ENCODE measurements around the gene FBXW5. TPM values are rescaled to one million over a fixed set of nuclear protein-coding genes. Genes with fewer than 3 reads are reported as not detected.
A peak's percentile ranks its signal among the peaks of the same experiment; 100 is the strongest.

The FBXW5 gene
- total and polyA plus RNA-seq, 9 of the 15 experiments (the other 6 are each of a cell fraction or from before 2014, with no cell fraction given) = 0.21 to 128 (median 37.0) TPM

- TF ChIP-seq MLLT1 (IDR thresholded peaks at IDR 0.05) = no peak
- TF ChIP-seq THAP7 (CRISPR knock-in tag; IDR thresholded peaks at IDR 0.05) = no peak
- TF ChIP-seq ZNF655 (CRISPR knock-in tag; IDR thresholded peaks at IDR 0.05) = no peak
- TF ChIP-seq HIVEP1 (CRISPR knock-in tag; IDR thresholded peaks at IDR 0.05) = no peak
- no peak for TF ChIP-seq CC2D1A (IDR thresholded peaks at IDR 0.05)
- no peak for TF ChIP-seq STAT6 (CRISPR knock-in tag; IDR thresholded peaks at IDR 0.05)
- TF ChIP-seq EP400 (IDR thresholded peaks at IDR 0.05) = peak; percentile 71; the same call in 1 of the 2 replicates
- TF ChIP-seq HMG20A (CRISPR knock-in tag; conservative IDR thresholded peaks at IDR 0.05) = no peak
- peak; percentile 79 for TF ChIP-seq L3MBTL2 (IDR thresholded peaks at IDR 0.05)
- TF ChIP-seq PREB (CRISPR knock-in tag; IDR thresholded peaks at IDR 0.05) = no peak
- no peak for TF ChIP-seq ZNF436 (CRISPR knock-in tag; IDR thresholded peaks at IDR 0.05)
- TF ChIP-seq RNF2 (IDR thresholded peaks at IDR 0.05) = peak; percentile 31; the same call in 1 of the 2 replicates
- no peak for TF ChIP-seq THAP12 (CRISPR knock-in tag; IDR thresholded peaks at IDR 0.05)
- TF ChIP-seq ZNF395 (CRISPR knock-in tag; IDR thresholded peaks at IDR 0.05) = 0 out of 2 replicates have a peak, but pooled peaks have one; percentile 21
- TF ChIP-seq ZNF780A (CRISPR knock-in tag; IDR thresholded peaks at IDR 0.05) = no peak
- peak; percentile 68; the same call in 1 of the 2 replicates for TF ChIP-seq ZBTB17 (CRISPR knock-in tag; IDR thresholded peaks at IDR 0.05)
- TF ChIP-seq DNMT1 (IDR thresholded peaks at IDR 0.05) = no peak
These were observed 5.5 kb upstream of the FBXW5 start (continued) for GRCh38 chr9:136949817-136950655.

Measured in K562 (cell line).